GM23338 (cell line): Measurements from ENCODE around the gene ZNF326. TPM values are rescaled to one million over a fixed set of nuclear protein-coding genes. Genes with fewer than 3 reads are reported as not detected.

Experiments
- ATAC-seq: fragments of 200-7000 bp; cut with Tn5 transposase; 3 replicates; pipeline ENCODE4 v1.9.1; 2020
- DNase-seq: peaks from one replicate; pipeline ENCODE4 v3.0.0-alpha.2; 2015; ENCODE audit warnings: low spot score
- H2AFZ ChIP-seq: fragments of 200-600 bp; sonication (generic); 2 replicates; pipeline ENCODE4 v1.8.0; 2016; ENCODE audit warnings: antibody characterized with exemption, mild to moderate bottlenecking, moderate library complexity
- H3F3A ChIP-seq: fragments of 200-600 bp; sonication (generic); replicated peaks from 2 replicates; pipeline ENCODE4 v1.8.0; 2017; ENCODE audit warnings: antibody characterized with exemption, mixed run types, low read depth
- H3K27ac ChIP-seq: fragments of 200-600 bp; sonication (generic); 2 replicates; pipeline ENCODE4 v1.6.1; 2016; ENCODE audit warnings: low read depth
- H3K27me3 ChIP-seq: fragments of 200-600 bp; sonication (generic); 2 replicates; pipeline ENCODE4 v1.8.0; 2016; ENCODE audit warnings: mild to moderate bottlenecking, mixed run types, moderate library complexity; ENCODE audit not compliant: insufficient read depth
- H3K36me3 ChIP-seq: fragments of 200-600 bp; sonication (generic); 2 replicates; pipeline ENCODE4 v1.8.0; 2016; ENCODE audit warnings: mild to moderate bottlenecking; ENCODE audit not compliant: insufficient read depth
- H3K4me1 ChIP-seq: fragments of 200-600 bp; sonication (generic); 2 replicates; pipeline ENCODE4 v1.8.0; 2016; ENCODE audit warnings: mild to moderate bottlenecking, moderate library complexity; ENCODE audit not compliant: insufficient read depth
- H3K4me2 ChIP-seq: fragments of 200-600 bp; sonication (generic); 2 replicates; pipeline ENCODE4 v1.7.1; 2017; ENCODE audit warnings: mixed run types
- H3K4me3 ChIP-seq: fragments of 200-600 bp; sonication (generic); 2 replicates; pipeline ENCODE4 v1.6.1; 2016; ENCODE audit warnings: mixed run types
- H3K79me2 ChIP-seq: fragments of 200-600 bp; sonication (generic); replicated peaks from 2 replicates; pipeline ENCODE4 v1.8.0; 2017; ENCODE audit warnings: mild to moderate bottlenecking; ENCODE audit not compliant: insufficient read depth
- H3K9me2 ChIP-seq: fragments of 200-600 bp; sonication (generic); 2 replicates; pipeline ENCODE4 v1.8.0; 2017; ENCODE audit not compliant: insufficient read depth
- H4K20me1 ChIP-seq: fragments of 200-600 bp; sonication (generic); replicated peaks from 2 replicates; pipeline ENCODE4 v1.8.0; 2017; ENCODE audit warnings: mild to moderate bottlenecking; ENCODE audit not compliant: insufficient read depth
- H3K27ac Mint-ChIP-seq: 2 replicates; pipeline ENCODE4 v1.8.0; 2020; ENCODE audit warnings: inconsistent platforms, mild to moderate bottlenecking, moderate library complexity, mixed read lengths
- H3K27me3 Mint-ChIP-seq: 3 replicates; pipeline ENCODE4 v1.8.0; 2022; ENCODE audit warnings: low read depth, mild to moderate bottlenecking, moderate library complexity, mixed read lengths, inconsistent platforms; ENCODE audit not compliant: insufficient read depth, poor library complexity
- H3K36me3 Mint-ChIP-seq: 3 replicates; pipeline ENCODE4 v1.8.0; 2021; ENCODE audit warnings: low read depth, mild to moderate bottlenecking, inconsistent platforms, moderate library complexity, mixed read lengths
- H3K4me1 Mint-ChIP-seq: 3 replicates; pipeline ENCODE4 v1.8.0; 2020; ENCODE audit warnings: mild to moderate bottlenecking, inconsistent platforms, mixed read lengths
- H3K4me3 Mint-ChIP-seq: 3 replicates; pipeline ENCODE4 v1.8.0; 2021; ENCODE audit warnings: moderate library complexity, mild to moderate bottlenecking, inconsistent platforms, mixed read lengths
- H3K9me3 Mint-ChIP-seq: 3 replicates; pipeline ENCODE4 v1.8.0; 2020; ENCODE audit warnings: moderate library complexity, mild to moderate bottlenecking, inconsistent platforms, mixed read lengths
- CREB1 ChIP-seq: fragments of 250-450 bp; sonication (Bioruptor Pico); IDR thresholded peaks from 2 replicates; pipeline ENCODE4 v1.5.0; 2020; ENCODE audit warnings: low read depth, mild to moderate bottlenecking, moderate library complexity
- JUNB ChIP-seq: IDR thresholded peaks from one replicate; pipeline ENCODE4 v1.6.1; 2016; ENCODE audit warnings: antibody characterized with exemption; ENCODE audit not compliant: unreplicated experiment
- NANOG ChIP-seq: IDR thresholded peaks from 2 replicates; pipeline ENCODE4 v1.6.1; 2016; ENCODE audit warnings: antibody characterized with exemption, borderline replicate concordance
- POLR2AphosphoS5 ChIP-seq: IDR thresholded peaks from 2 replicates; pipeline ENCODE4 v1.6.1; 2016; ENCODE audit warnings: antibody characterized with exemption, low read depth
- STAT1 ChIP-seq: IDR thresholded peaks from one replicate; pipeline ENCODE4 v1.6.1; 2016; ENCODE audit warnings: antibody characterized with exemption; ENCODE audit not compliant: unreplicated experiment
- polyA plus RNA-seq: library from polyadenylated mRNA; unstranded; fragments of >200 nt; fragmentation: Nextera tagmentation; extraction: Ambion mirVana; gene quantifications from 2 replicates; pipeline ENCODE4 v1.2.1, GENCODE V29; 2016
- total RNA-seq: library from RNA; depleted of rRNA; stranded (reverse); fragments of >200 nt; shearing (Covaris generic); gene quantifications from 2 replicates; pipeline ENCODE4 v1.2.3, GENCODE V29; 2014
- TF ChIP-seq, protein P1 (sequence below): IDR thresholded peaks from one replicate; pipeline ENCODE4 v1.6.1; 2018; ENCODE audit warnings: antibody characterized with exemption; ENCODE audit not compliant: unreplicated experiment

Gene ZNF326
- total and polyA plus RNA-seq, 2 experiments from 2014 or later = 28.6 to 35.1 TPM

DNA sequence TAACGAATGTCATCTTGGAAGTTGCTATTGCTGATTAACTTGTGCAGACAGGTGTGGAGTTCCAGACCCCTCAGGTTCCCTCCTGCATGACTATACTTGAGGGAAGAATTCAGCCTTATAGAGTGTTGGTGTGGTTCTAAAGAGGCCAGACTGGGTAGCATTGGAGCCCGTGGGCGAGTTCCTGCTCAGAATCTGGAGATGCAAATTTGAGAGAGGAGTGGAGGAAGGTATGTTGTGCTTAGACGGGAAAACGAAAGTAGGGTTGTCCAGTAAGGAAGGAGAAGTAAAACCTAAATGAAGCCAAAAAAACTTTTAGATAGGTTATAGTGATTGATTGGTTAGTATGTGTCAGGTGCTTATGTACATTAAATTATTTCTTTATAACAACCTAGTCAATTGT is 79.2 kb downstream of the ZNF326 start (continued):
- TF ChIP-seq, protein P1, sequence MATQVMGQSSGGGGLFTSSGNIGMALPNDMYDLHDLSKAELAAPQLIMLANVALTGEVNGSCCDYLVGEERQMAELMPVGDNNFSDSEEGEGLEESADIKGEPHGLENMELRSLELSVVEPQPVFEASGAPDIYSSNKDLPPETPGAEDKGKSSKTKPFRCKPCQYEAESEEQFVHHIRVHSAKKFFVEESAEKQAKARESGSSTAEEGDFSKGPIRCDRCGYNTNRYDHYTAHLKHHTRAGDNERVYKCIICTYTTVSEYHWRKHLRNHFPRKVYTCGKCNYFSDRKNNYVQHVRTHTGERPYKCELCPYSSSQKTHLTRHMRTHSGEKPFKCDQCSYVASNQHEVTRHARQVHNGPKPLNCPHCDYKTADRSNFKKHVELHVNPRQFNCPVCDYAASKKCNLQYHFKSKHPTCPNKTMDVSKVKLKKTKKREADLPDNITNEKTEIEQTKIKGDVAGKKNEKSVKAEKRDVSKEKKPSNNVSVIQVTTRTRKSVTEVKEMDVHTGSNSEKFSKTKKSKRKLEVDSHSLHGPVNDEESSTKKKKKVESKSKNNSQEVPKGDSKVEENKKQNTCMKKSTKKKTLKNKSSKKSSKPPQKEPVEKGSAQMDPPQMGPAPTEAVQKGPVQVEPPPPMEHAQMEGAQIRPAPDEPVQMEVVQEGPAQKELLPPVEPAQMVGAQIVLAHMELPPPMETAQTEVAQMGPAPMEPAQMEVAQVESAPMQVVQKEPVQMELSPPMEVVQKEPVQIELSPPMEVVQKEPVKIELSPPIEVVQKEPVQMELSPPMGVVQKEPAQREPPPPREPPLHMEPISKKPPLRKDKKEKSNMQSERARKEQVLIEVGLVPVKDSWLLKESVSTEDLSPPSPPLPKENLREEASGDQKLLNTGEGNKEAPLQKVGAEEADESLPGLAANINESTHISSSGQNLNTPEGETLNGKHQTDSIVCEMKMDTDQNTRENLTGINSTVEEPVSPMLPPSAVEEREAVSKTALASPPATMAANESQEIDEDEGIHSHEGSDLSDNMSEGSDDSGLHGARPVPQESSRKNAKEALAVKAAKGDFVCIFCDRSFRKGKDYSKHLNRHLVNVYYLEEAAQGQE = no peak

DNA sequence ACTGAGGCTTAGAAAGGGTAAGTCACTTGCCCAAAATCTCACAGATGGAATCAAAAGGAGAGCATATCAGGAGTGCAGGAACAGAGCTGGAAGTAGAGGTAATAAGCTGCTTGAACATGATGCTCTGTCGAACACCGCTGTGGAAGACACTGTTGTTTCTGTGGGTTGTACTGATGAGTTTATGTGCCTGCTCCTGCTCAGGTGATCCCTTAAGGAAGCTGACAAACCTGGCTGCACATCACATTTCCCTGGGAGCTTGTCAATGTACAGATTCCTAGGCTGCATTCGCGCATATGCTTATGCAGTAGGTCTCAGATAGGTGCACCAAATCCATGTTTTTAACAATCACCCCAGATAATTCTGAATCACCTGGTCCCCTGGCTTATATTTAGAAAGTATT is 79.7 kb downstream of the ZNF326 start:
- H3K9me3 Mint-ChIP-seq = no peaks in the 10 kb centered on the region
- Histone ChIP-seq H2AFZ (peak overlapping the region; percentile 69; the same call in 1 of the 2 replicates), H3K36me3 (no peaks in the 10 kb centered on the region), H3K4me3 (no peak overlapping the region), H3K4me1 (peaks cover 3% of the 10 kb centered on the region; the same call in 1 of the 2 replicates), H3K27me3 (no peaks in the 10 kb centered on the region), H3K79me2 (no peaks in the 10 kb centered on the region), H4K20me1 (no peaks in the 10 kb centered on the region), H3K27ac (no peak overlapping the region), H3K9me2 (no peaks in the 10 kb centered on the region), H3F3A (no peaks in the 10 kb centered on the region), H3K4me2 (no peak overlapping the region)
- DNase-seq = no peak
- H3K4me3 Mint-ChIP-seq = no peak overlapping the region
- no peaks in the 10 kb centered on the region for H3K27me3 Mint-ChIP-seq
- ATAC-seq = no peak
- H3K36me3 Mint-ChIP-seq = no peaks in the 10 kb centered on the region
- H3K27ac Mint-ChIP-seq = no peak overlapping the region
- peaks cover 5% of the 10 kb centered on the region; the same call in 2 of the 3 replicates for H3K4me1 Mint-ChIP-seq
- TF ChIP-seq CREB1 (CRISPR knock-in tag) = no peak
- no peak for TF ChIP-seq JUNB
- TF ChIP-seq POLR2AphosphoS5 = no peak
- TF ChIP-seq, protein P1 = no peak

DNA sequence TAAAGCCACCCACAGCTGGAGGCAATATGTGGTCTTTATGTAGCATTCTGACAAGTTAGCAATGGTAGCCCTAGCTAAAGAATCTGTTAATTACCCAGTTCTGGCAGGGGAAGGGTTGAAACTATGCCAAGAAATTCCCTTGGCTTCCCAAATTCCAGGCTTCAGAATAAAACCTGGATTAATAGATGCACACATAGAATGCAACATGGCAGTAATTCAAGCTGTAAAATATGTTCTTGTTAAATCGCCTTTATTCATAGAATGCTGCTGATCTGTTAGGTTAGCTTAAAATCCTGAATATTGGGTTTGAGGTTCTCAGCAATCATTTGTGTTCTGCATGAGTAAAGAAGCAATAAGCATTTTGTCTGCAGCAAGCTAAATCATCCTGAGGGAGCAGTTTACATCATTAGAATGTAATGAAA is 80.1 kb downstream of the ZNF326 start:
- no peak overlapping the region for H3K4me3 Mint-ChIP-seq
- no peaks in the 10 kb centered on the region for H3K36me3 ChIP-seq
- no peaks in the 10 kb centered on the region for H3K27me3 ChIP-seq
- no peaks in the 10 kb centered on the region for H4K20me1 ChIP-seq
- H3K27me3 Mint-ChIP-seq = no peaks in the 10 kb centered on the region
- H3K4me3 ChIP-seq = no peak overlapping the region
- no peak for ATAC-seq
- H2AFZ ChIP-seq = no peak overlapping the region
- H3K36me3 Mint-ChIP-seq = no peaks in the 10 kb centered on the region
- H3K9me3 Mint-ChIP-seq = no peaks in the 10 kb centered on the region
- H3K27ac ChIP-seq = no peak overlapping the region
- peaks cover 3% of the 10 kb centered on the region; the same call in 1 of the 2 replicates for H3K4me1 ChIP-seq
- no peaks in the 10 kb centered on the region for H3F3A ChIP-seq
- H3K79me2 ChIP-seq = no peaks in the 10 kb centered on the region
- no peak overlapping the region for H3K4me2 ChIP-seq
- H3K4me1 Mint-ChIP-seq = peaks cover 5% of the 10 kb centered on the region; the same call in 2 of the 3 replicates
- DNase-seq = no peak
- H3K9me2 ChIP-seq = no peaks in the 10 kb centered on the region
- H3K27ac Mint-ChIP-seq = no peak overlapping the region
- TF ChIP-seq JUNB = no peak
- TF ChIP-seq POLR2AphosphoS5 = no peak
- TF ChIP-seq STAT1 = no peak
- TF ChIP-seq NANOG = no peak
